Erythroblast (primary cell): ENCODE measurements around the gene ITPR2.

Experiments
- GATA1 ChIP-seq: IDR thresholded peaks from 2 replicates; pipeline ENCODE4 v1.6.1; 2011; ENCODE audit warnings: low read depth, mild to moderate bottlenecking, control low read depth, low read length, moderate library complexity
- POLR2A ChIP-seq: IDR thresholded peaks from 2 replicates; pipeline ENCODE4 v1.6.1; 2011; ENCODE audit warnings: mild to moderate bottlenecking, low read length

- no peak for TF ChIP-seq POLR2A
- TF ChIP-seq GATA1 = no peak
Observed at GRCh38 chr12:26399381-26399780, 433.6 kb downstream of the ITPR2 start.
